ENCODE data around the gene HPCA.
A peak's percentile ranks its signal among the peaks of the same experiment; 100 is the strongest.

GRCh38 chr1:32886828-32887414, 630 bp downstream of the HPCA start:
- peak in 2 of 11 experiments; percentile 6 to 11 for TF ChIP-seq CTCF (IDR thresholded peaks at IDR 0.05 in 8 of 11, conservative IDR thresholded peaks at IDR 0.05 in 3 of 11)
- TF ChIP-seq POLR2AphosphoS5 (IDR thresholded peaks at IDR 0.05) = no peak
